Cardiac muscle cell (in vitro differentiated cells and primary cell): ENCODE measurements around the gene MAP2. TPM values are rescaled to one million over a fixed set of nuclear protein-coding genes. Genes with fewer than 3 reads are reported as not detected.

Source experiments
- DNase-seq, 2 donors: peaks; one replicate each; pipeline versions ENCODE4 v3.0.0 to v3.0.0-alpha.2; 2010 to 2017; ENCODE audit warnings: low read depth in 1 of 2, low spot score in 1 of 2
- H3K27ac ChIP-seq: fragments of 200-600 bp; sonication (generic); 2 replicates; pipeline ENCODE4 v1.5.1; 2016
- H3K27me3 ChIP-seq: fragments of 200-600 bp; sonication (generic); 2 replicates; pipeline ENCODE4 v1.6.0; 2016; ENCODE audit warnings: control low read depth
- H3K36me3 ChIP-seq: fragments of 200-600 bp; sonication (generic); 2 replicates; pipeline ENCODE4 v1.5.1; 2016; ENCODE audit warnings: control low read depth
- H3K4me1 ChIP-seq: fragments of 200-600 bp; sonication (generic); 2 replicates; pipeline ENCODE4 v1.8.1; 2017; ENCODE audit warnings: low read depth, mild to moderate bottlenecking, mixed run types
- H3K4me3 ChIP-seq: fragments of 200-600 bp; sonication (generic); 2 replicates; pipeline ENCODE4 v1.5.1; 2016; ENCODE audit warnings: mild to moderate bottlenecking
- H3K9me3 ChIP-seq: fragments of 200-600 bp; sonication (generic); 2 replicates; pipeline ENCODE4 v1.5.1; 2017; ENCODE audit warnings: low read depth, mild to moderate bottlenecking, control low read depth
- polyA plus RNA-seq: library from polyadenylated mRNA; unstranded; fragments of >200 nt; fragmentation: Nextera tagmentation; extraction: Ambion mirVana; gene quantifications from 2 replicates; pipeline ENCODE4 v1.2.1, GENCODE V29; 2016
- total RNA-seq: library from RNA; depleted of rRNA; stranded (reverse); fragments of >200 nt; gene quantifications from 2 replicates; pipeline ENCODE4 v1.2.3, GENCODE V29; 2016
- TF ChIP-seq, protein P1 (sequence below): IDR thresholded peaks from 2 replicates; pipeline ENCODE4 v1.5.1; 2012; ENCODE audit warnings: low read depth, mild to moderate bottlenecking, low read length

Gene MAP2
- total and polyA plus RNA-seq, 2 experiments from 2014 or later: 0.24 to 0.68 TPM

- H3K9me3 ChIP-seq: no peaks in the 10 kb centered on the region
- TF ChIP-seq, protein P1, sequence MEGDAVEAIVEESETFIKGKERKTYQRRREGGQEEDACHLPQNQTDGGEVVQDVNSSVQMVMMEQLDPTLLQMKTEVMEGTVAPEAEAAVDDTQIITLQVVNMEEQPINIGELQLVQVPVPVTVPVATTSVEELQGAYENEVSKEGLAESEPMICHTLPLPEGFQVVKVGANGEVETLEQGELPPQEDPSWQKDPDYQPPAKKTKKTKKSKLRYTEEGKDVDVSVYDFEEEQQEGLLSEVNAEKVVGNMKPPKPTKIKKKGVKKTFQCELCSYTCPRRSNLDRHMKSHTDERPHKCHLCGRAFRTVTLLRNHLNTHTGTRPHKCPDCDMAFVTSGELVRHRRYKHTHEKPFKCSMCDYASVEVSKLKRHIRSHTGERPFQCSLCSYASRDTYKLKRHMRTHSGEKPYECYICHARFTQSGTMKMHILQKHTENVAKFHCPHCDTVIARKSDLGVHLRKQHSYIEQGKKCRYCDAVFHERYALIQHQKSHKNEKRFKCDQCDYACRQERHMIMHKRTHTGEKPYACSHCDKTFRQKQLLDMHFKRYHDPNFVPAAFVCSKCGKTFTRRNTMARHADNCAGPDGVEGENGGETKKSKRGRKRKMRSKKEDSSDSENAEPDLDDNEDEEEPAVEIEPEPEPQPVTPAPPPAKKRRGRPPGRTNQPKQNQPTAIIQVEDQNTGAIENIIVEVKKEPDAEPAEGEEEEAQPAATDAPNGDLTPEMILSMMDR: no peak
- no peak for DNase-seq
- no peaks in the 10 kb centered on the region for H3K36me3 ChIP-seq
- H3K4me3 ChIP-seq: no peak overlapping the region
- no peaks in the 10 kb centered on the region for H3K4me1 ChIP-seq
- H3K27ac ChIP-seq: no peak overlapping the region
- H3K27me3 ChIP-seq: no peaks in the 10 kb centered on the region
Observed at GRCh38 chr2:209687323-209687969, 263.6 kb downstream of the MAP2 start.

GRCh38 chr2:209688385-209688784 is 264.5 kb downstream of the MAP2 start:
- H3K9me3 ChIP-seq: no peaks in the 10 kb centered on the region
- H3K4me1 ChIP-seq: no peaks in the 10 kb centered on the region
- no peaks in the 10 kb centered on the region for H3K27me3 ChIP-seq
- no peak for DNase-seq
- H3K4me3 ChIP-seq: no peak overlapping the region
- no peaks in the 10 kb centered on the region for H3K36me3 ChIP-seq
- TF ChIP-seq, protein P1: no peak
- no peak overlapping the region for H3K27ac ChIP-seq

GRCh38 chr2:209690029-209690754 is 266.3 kb downstream of the MAP2 start:
- DNase-seq: no peak
- Histone ChIP-seq H3K36me3 (no peaks in the 10 kb centered on the region), H3K4me1 (no peaks in the 10 kb centered on the region), H3K4me3 (no peak overlapping the region), H3K27me3 (no peaks in the 10 kb centered on the region), H3K9me3 (no peaks in the 10 kb centered on the region), H3K27ac (no peak overlapping the region)
- TF ChIP-seq, protein P1: no peak

DNA sequence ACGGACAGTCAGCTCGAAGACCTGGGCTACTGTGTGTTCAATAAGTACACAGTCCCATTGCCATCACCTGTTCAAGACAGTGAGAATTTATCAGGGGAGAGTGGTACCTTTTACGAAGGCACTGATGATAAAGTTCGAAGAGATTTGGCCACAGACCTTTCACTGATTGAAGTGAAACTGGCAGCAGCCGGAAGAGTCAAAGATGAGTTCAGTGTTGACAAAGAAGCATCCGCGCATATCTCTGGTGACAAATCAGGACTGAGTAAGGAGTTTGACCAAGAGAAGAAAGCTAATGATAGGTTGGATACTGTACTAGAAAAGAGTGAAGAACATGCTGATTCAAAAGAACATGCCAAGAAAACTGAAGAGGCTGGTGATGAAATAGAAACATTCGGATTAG is 270.9 kb downstream of the MAP2 start:
- TF ChIP-seq, protein P1: no peak
- no peaks in the 10 kb centered on the region for H3K36me3 ChIP-seq
- no peak overlapping the region for H3K4me3 ChIP-seq
- H3K27me3 ChIP-seq: peaks cover 3% of the 10 kb centered on the region
- no peaks in the 10 kb centered on the region for H3K4me1 ChIP-seq
- DNase-seq: no peak
- H3K9me3 ChIP-seq: no peaks in the 10 kb centered on the region
- H3K27ac ChIP-seq: no peak overlapping the region

DNA sequence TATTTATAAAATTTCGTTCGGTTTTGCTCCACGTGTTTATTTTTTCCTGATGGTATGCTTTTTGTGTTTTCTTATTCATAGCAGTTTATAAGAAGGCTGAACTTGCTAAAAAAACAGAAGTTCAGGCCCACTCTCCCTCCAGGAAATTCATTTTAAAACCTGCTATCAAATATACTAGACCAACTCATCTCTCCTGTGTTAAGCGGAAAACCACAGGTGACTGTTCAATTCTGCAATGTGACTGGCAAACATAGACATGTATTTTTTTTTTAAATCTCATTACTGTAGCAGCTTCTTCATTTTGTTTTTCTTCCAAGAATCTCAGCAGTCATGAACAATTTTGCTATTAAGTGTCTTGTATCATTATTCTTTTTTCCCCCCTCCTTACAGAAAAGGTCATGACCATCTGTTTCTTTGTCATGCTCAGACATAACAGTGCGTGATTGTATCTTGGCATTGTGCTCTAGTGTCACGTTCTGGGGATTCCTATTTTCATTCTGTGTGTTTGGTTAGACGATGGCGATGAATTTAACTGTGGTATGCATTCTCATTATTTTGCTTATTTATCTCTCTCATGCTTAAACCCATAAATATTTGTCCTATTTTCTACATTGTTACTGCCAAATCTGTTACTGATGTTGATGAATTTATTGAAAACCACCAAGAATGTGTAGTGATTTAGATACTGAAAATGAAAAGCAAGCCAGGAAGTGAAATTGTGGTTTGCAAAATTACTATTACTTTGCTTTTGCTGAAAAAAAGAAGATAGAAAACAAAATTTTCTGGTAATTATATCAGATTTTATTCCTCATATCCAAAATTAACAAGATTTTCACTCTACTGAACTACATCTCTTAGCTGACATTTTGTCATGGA is 273.2 kb downstream of the MAP2 start:
- no peak overlapping the region for H3K4me3 ChIP-seq
- H3K4me1 ChIP-seq: no peaks in the 10 kb centered on the region
- no peaks in the 10 kb centered on the region for H3K9me3 ChIP-seq
- TF ChIP-seq, protein P1: no peak
- peaks cover 3% of the 10 kb centered on the region for H3K27me3 ChIP-seq
- no peak for DNase-seq
- no peaks in the 10 kb centered on the region for H3K36me3 ChIP-seq
- no peak overlapping the region for H3K27ac ChIP-seq
